Measurements from ENCODE around the gene LAMTOR2.

LAMTOR2 gene

DNA sequence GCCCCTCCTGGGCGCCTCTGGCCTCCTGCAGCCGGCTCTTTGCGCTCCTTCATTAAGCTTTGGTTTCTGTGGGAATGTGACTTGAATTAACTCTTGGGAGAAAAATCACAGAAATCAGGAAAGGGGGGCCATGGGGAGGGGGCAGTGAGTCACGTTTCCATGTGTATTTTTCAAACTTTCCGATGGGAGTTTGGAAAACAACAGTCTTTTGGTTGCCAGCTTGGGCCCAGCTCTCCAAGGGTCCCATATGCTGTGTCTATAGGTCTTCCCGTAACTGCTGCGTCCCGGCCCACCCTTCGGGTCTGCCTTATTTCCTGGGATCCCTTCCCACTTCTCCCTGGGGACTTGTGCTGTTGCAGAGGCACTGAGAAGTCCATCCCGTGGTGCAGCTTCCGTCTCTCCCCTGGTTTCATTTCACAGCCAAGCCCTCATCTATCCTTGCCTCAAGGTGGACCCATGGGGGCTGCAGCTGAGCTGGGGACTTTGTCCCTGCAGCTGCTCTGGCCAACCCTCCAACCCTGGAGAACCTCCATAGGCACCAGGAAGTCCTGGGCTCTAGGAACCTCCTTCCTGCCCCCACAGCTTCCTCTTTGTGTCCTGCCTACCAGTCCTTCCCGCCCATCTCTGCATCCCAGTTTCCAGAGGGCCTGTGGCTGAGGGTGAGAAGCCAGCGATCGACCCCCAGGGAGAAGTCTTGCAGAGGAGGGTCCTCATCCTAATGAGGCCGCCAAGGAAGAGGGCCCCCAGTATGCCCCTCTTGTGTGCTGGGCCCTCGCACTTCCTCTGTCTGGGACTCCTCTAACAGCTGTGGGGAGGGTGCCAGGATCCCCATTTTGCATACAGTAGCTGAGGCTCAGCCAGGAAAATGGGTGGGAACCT is 48.3 kb downstream of the LAMTOR2 start:
- peaks cover 46% of the 10 kb centered on the region for H3K27me3 Mint-ChIP-seq
- intact Hi-C loops (cut with micrococcal nuclease): no loop called here
- H3K36me3 Mint-ChIP-seq (ENCODE audit: low read depth): peaks cover 33% of the 10 kb centered on the region
- peak overlapping the region; percentile 95 for H3K27ac Mint-ChIP-seq
- peaks cover 84% of the 10 kb centered on the region for H3K4me1 Mint-ChIP-seq (ENCODE audit: low read depth)
- peak overlapping the region; percentile 24 for H3K4me3 Mint-ChIP-seq
- H3K9me3 Mint-ChIP-seq: no peaks in the 10 kb centered on the region

DNA sequence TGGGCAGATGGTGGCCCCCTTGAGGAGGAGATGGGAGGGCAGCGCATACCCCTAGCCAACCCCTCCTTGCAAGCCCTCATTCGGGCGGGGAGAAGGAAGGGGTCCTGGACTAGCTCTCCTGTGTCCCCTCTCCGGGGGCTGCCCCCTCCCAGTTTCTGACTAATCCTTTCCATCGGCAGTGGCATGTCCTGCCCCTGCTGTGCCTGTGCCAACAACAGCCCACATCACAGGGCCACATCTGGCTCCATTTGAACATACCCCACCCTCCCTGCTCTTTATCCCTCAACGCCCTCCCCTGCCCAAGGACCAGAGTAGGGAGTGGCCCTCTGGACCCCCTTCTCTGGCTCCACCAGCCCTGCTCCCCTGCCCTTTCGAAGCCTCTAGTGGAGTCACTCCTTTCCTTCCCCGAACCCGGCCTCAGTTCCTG is 49.0 kb downstream of the LAMTOR2 start:
- H3K27ac Mint-ChIP-seq: peak overlapping the region; percentile 95
- peaks cover 78% of the 10 kb centered on the region for H3K4me1 Mint-ChIP-seq (ENCODE audit: low read depth)
- peaks cover 26% of the 10 kb centered on the region for H3K36me3 Mint-ChIP-seq (ENCODE audit: low read depth)
- H3K9me3 Mint-ChIP-seq: no peaks in the 10 kb centered on the region
- H3K4me3 Mint-ChIP-seq: peak overlapping the region; percentile 50
- peaks cover 46% of the 10 kb centered on the region for H3K27me3 Mint-ChIP-seq
- intact Hi-C loops (cut with micrococcal nuclease): no loop called here

DNA sequence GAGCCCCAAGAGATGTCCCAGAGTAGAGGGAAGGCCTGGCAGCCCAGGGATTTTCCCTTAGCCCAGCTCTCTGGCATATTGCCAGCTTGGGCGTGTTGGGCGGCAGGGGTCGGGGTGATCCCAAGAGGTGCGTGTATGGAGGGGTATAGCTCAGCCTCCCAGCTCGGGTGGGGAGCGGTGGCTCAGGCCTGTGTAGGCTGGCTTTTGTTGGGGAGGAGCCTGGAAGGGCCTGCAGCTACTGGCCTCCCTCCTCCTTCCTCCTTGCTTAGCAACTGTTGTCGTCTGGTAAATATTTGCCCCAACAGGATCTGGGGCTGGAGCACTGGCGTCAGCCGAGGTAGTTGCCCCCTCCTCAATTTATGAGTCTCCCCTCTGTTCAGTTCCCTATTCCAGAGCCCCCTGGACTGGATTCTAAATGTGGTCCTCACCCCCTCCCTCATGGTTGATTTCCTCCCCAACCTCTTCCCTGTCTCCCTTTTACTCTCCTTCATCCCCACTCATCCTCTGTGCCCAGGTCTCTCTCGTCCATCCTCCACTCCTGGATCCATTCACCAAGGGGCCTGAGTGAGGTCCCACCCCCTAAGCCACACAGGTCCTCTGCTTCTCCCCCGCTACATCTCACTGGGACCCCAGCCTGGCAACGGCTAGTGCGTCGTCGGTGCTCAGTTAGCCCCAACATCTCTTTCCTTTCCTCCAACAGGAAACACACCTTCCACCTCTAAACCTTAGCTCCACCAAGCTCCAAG is 49.7 kb downstream of the LAMTOR2 start:
- Mint-ChIP-seq H3K4me1 (ENCODE audit: low read depth) (peaks cover 80% of the 10 kb centered on the region), H3K27me3 (peaks cover 49% of the 10 kb centered on the region), H3K9me3 (no peaks in the 10 kb centered on the region), H3K36me3 (ENCODE audit: low read depth) (peaks cover 26% of the 10 kb centered on the region), H3K27ac (peak overlapping the region; percentile 95), H3K4me3 (peak overlapping the region; percentile 50)
- intact Hi-C loops (cut with micrococcal nuclease): no loop called here

DNA sequence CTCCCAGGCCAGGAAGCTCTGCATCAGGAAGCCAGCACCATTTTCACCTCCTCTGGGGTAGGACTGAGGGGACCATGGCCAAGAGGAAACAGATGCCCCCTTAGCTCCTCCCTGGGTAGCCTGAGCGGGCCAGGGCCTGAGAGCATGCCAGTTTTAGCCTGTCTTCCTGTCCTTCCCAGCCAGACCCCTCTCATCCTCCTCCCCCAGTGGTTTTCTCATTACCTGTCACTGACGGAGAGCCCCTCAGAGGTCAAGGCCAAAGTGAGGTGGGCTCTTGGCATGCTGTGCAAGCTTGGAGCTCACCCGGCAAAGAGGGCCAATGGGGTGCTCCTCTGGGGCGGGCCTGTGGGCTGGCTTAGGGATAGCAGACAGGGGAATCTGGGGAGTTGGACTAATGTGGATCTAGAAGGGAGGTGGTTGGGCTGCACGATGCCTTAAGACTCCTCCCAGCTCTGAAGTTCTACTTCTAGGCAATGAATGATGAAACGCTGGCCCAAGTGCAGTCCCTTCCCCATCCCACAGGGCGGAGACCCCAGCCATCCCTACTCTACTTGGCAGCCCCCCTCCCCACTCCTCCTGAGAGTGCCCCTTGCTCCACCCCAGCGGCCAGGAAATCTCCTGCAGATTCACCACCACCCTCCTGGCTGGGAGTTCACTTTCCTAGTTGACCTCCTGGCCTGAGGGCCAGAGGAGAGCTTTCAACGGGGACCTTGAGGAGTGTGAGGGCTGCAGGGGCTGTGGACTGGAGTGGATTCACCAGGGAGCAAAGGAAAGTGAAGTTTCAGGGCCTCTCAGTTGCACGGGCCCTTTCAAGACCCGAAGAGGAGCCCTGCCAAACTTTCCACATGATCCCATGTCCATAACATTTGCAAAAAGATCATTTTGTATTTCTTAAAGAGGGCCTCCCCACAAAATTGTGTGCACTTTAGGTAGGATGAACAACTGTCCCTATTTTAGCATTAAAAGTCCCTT is 50.6 kb downstream of the LAMTOR2 start:
- Mint-ChIP-seq H3K4me1 (ENCODE audit: low read depth) (peaks cover 83% of the 10 kb centered on the region), H3K27me3 (peaks cover 49% of the 10 kb centered on the region), H3K27ac (peak overlapping the region; percentile 95), H3K4me3 (peak overlapping the region; percentile 58), H3K9me3 (no peaks in the 10 kb centered on the region), H3K36me3 (ENCODE audit: low read depth) (peaks cover 28% of the 10 kb centered on the region)
- intact Hi-C loops (cut with micrococcal nuclease): no loop called here

DNA sequence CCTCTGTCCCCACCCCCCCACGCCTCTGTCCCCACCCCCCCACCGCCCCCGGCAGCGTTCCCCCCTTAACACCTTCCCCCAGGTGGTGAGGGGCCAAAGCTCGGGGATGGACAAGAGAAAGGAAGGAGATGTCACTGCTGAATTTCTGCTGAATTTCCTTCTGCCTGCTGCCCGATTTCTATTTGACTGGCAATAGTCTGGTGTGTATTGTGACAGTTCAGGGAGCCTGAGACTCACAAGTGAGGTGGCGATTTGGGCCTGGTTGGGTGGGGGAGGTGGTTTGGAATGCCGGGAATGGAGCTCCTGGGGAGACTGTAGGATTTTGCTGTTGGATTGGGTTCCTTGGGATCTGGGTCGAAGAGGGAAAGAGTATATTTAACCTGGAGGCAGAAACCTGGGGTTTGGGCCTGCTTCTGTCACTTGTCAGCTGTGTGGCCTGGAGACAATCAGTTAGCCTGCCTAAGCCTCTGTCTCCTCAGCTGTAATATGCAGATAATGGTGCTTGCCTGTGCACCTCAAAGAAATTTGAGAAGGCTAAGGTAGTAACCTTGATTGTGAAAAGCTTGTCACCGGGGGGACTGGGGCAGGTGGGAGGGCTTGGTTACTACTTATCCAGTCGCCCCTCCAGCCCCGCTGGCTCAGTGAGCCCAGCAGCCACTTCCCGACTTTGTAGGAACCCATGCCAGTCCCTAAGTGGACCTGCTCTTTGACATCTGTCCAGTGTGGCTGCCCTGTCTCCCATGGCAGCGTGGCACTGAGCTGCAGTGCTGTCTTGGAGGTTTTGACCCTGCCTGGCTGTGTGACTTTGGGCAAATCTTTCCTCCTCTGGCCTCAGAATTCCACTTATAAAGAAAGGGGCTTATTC is 52.3 kb downstream of the LAMTOR2 start:
- Mint-ChIP-seq H3K4me1 (ENCODE audit: low read depth) (peaks cover 66% of the 10 kb centered on the region), H3K27ac (peak overlapping the region; percentile 95), H3K27me3 (peaks cover 51% of the 10 kb centered on the region), H3K36me3 (ENCODE audit: low read depth) (peaks cover 20% of the 10 kb centered on the region), H3K4me3 (peak overlapping the region; percentile 33), H3K9me3 (no peaks in the 10 kb centered on the region)
- intact Hi-C loops (cut with micrococcal nuclease): loop anchor here (1.0 kb wide), 2 partner anchors 7 to 20 kb away; partner anchors contain the start of gene LMNA

DNA sequence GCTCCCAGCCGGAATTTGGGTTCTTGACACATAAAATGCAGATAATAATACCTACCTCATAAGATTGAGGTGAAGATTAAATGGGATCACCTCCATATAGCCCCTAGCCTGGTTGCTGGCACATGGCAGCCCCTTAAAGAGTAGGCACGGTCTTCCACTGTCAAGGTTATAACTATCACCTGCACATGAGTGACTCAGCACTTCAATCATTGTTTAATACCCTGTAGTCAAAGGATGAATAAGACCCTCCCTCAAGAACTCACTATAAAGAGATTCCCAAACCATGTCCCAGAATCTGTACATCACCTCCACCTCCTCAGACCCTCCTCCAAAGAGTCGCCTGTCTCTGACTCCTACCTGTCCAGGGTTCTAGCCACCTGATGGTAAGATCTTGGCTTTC is 53.5 kb downstream of the LAMTOR2 start:
- Mint-ChIP-seq H3K4me3 (no peak overlapping the region), H3K4me1 (ENCODE audit: low read depth) (peaks cover 63% of the 10 kb centered on the region), H3K9me3 (no peaks in the 10 kb centered on the region), H3K36me3 (ENCODE audit: low read depth) (peaks cover 18% of the 10 kb centered on the region), H3K27me3 (peaks cover 60% of the 10 kb centered on the region), H3K27ac (peak overlapping the region; percentile 95)
- intact Hi-C loops (cut with micrococcal nuclease): no loop called here
